Measurements from ENCODE around the gene SORCS3. TPM values are rescaled to one million over a fixed set of nuclear protein-coding genes. Genes with fewer than 3 reads are reported as not detected.

SORCS3 gene
- total RNA-seq, 6 experiments from 2014 or later = not detected

- WGBS (ENCODE audit: insufficient coverage, low coverage, low lambda C conversion rate, missing lambda C conversion rate) = 75% methylated on average over 4 of the region's 4 CpGs
- Histone ChIP-seq H3K27me3 (no peaks in the 10 kb centered on the region), H3K27ac (no peak overlapping the region), H3K4me3 (no peak overlapping the region), H3K9me3 (no peaks in the 10 kb centered on the region), H3K36me3 (no peaks in the 10 kb centered on the region), H3K4me1 (no peaks in the 10 kb centered on the region)
- ATAC-seq (no peak), DNase-seq (no peak)
- TF ChIP-seq CTCF (IDR thresholded peaks at IDR 0.05) (no peak), POLR2A (IDR thresholded peaks at IDR 0.05) (no peak)
- intact Hi-C loops (cut with DNase I) = no loop called here
Measured at GRCh38 chr10:105128111-105128510, 487.0 kb downstream of the SORCS3 start.

- Histone ChIP-seq H3K27me3 (no peaks in the 10 kb centered on the region), H3K27ac (no peak overlapping the region), H3K36me3 (no peaks in the 10 kb centered on the region), H3K9me3 (no peaks in the 10 kb centered on the region), H3K4me1 (no peaks in the 10 kb centered on the region), H3K4me3 (no peak overlapping the region)
- ATAC-seq = no peak
- no peak for TF ChIP-seq CTCF (IDR thresholded peaks at IDR 0.05)
- no peak for TF ChIP-seq POLR2A (IDR thresholded peaks at IDR 0.05)
- no peak for DNase-seq
- WGBS (ENCODE audit: insufficient coverage, low coverage, low lambda C conversion rate, missing lambda C conversion rate) = 67% methylated on average over 1 of the region's 3 CpGs
- intact Hi-C loops (cut with DNase I) = no loop called here
Measured at GRCh38 chr10:105138358-105138757, 497.3 kb downstream of the SORCS3 start.

GRCh38 chr10:105139363-105139896, 498.3 kb downstream of the SORCS3 start:
- Histone ChIP-seq H3K9me3 (no peaks in the 10 kb centered on the region), H3K27me3 (no peaks in the 10 kb centered on the region), H3K4me1 (no peaks in the 10 kb centered on the region), H3K4me3 (no peak overlapping the region), H3K36me3 (no peaks in the 10 kb centered on the region), H3K27ac (no peak overlapping the region)
- WGBS (ENCODE audit: insufficient coverage, low coverage, low lambda C conversion rate, missing lambda C conversion rate) = 50% methylated on average over 6 of the region's 6 CpGs
- ATAC-seq (no peak), DNase-seq (no peak)
- intact Hi-C loops (cut with DNase I) = no loop called here
- no peak for TF ChIP-seq POLR2A (IDR thresholded peaks at IDR 0.05)
- no peak for TF ChIP-seq CTCF (IDR thresholded peaks at IDR 0.05)

- Histone ChIP-seq H3K27me3 (no peaks in the 10 kb centered on the region), H3K4me1 (no peaks in the 10 kb centered on the region), H3K27ac (no peak overlapping the region), H3K36me3 (no peaks in the 10 kb centered on the region), H3K9me3 (no peaks in the 10 kb centered on the region), H3K4me3 (no peak overlapping the region)
- TF ChIP-seq CTCF (IDR thresholded peaks at IDR 0.05) = no peak
- TF ChIP-seq POLR2A (IDR thresholded peaks at IDR 0.05) = no peak
- WGBS (ENCODE audit: insufficient coverage, low coverage, low lambda C conversion rate, missing lambda C conversion rate) = 62% methylated on average over 3 of the region's 3 CpGs
- no peak for ATAC-seq
- intact Hi-C loops (cut with DNase I) = no loop called here
- DNase-seq = no peak
Measured at GRCh38 chr10:105140600-105140999, 499.5 kb downstream of the SORCS3 start.

GRCh38 chr10:105145711-105146110, 504.6 kb downstream of the SORCS3 start:
- Histone ChIP-seq H3K27ac (no peak overlapping the region), H3K4me1 (no peaks in the 10 kb centered on the region), H3K27me3 (no peaks in the 10 kb centered on the region), H3K36me3 (no peaks in the 10 kb centered on the region), H3K4me3 (no peak overlapping the region), H3K9me3 (no peaks in the 10 kb centered on the region)
- no peak for ATAC-seq
- no peak for TF ChIP-seq POLR2A (IDR thresholded peaks at IDR 0.05)
- TF ChIP-seq CTCF (IDR thresholded peaks at IDR 0.05) = no peak
- intact Hi-C loops (cut with DNase I) = no loop called here
- 42% methylated on average over 2 of the region's 2 CpGs for WGBS (ENCODE audit: insufficient coverage, low coverage, low lambda C conversion rate, missing lambda C conversion rate)
- no peak for DNase-seq

Measured in right lobe of liver (tissue), 6 donors.